Head of caudate nucleus (tissue), 42 donors: ENCODE results near the gene KCTD7.
"Not testable (repeated sequence)": the region's sequence is repeated elsewhere in the genome, so short reads cannot be mapped to it uniquely, and the experiment has no call there.

Source experiments
- DNase-seq, 42 donors: peaks; one replicate each; pipeline versions ENCODE4 v3.0.0 to v3.0.0-alpha.2; 2020 to 2021; ENCODE audit warnings: mixed read lengths in 7 of 42
- intact Hi-C: fragments of 100-400 bp; cut with DNase I; formaldehyde crosslinking; loops from one replicate; pipeline ENCODE4 v1.15.0; 2022

The KCTD7 gene

GRCh38 chr7:66628361-66629221, at the start of gene KCTD7:
TSS of gene KCTD7 (plus strand) at chr7:66628881. CDS start at chr7:66629065, 184 bp downstream.
- peak; percentile 92 to 100 (median 99) for DNase-seq
- intact Hi-C loops: loop anchor here (2.0 to 5.0 kb wide), 2 partner anchors 26 to 36 kb away; no protein-coding TSS in a partner anchor

GRCh38 chr7:66580380-66580779, 48.3 kb upstream of the KCTD7 start:
- DNase-seq, intact Hi-C loops: not testable (repeated sequence)

GRCh38 chr7:66582816-66583489, 45.7 kb upstream of the KCTD7 start:
- DNase-seq, intact Hi-C loops: not testable (repeated sequence)

GRCh38 chr7:66583490-66584110, 45.1 kb upstream of the KCTD7 start:
- no peak for DNase-seq
- intact Hi-C loops: no loop called here

- DNase-seq: no peak
- intact Hi-C loops: no loop called here
Observed at GRCh38 chr7:66586181-66586580, 42.5 kb upstream of the KCTD7 start.

GRCh38 chr7:66588226-66588625, 40.5 kb upstream of the KCTD7 start:
- intact Hi-C loops, DNase-seq: not testable (repeated sequence)

- DNase-seq, intact Hi-C loops: not testable (repeated sequence)
Observed at GRCh38 chr7:66588856-66589570, 39.7 kb upstream of the KCTD7 start.

GRCh38 chr7:66590302-66591057, 38.2 kb upstream of the KCTD7 start:
- DNase-seq: not testable (repeated sequence)
- intact Hi-C loops: loop anchor here (5.0 kb wide), 1 partner anchor 37 kb away; the partner anchor contains the start of gene KCTD7

GRCh38 chr7:66591058-66591798, 37.5 kb upstream of the KCTD7 start:
- peak in 16 of 42 donors; percentile 5 to 47 (median 17) for DNase-seq
- intact Hi-C loops: loop anchor here (5.0 kb wide), 1 partner anchor 36 kb away; the partner anchor contains the start of gene KCTD7

GRCh38 chr7:66591799-66592596, 36.7 kb upstream of the KCTD7 start:
- peak; percentile 90 to 97 (median 95) for DNase-seq
- intact Hi-C loops: loop anchor here (5.0 kb wide), 1 partner anchor 35 kb away; the partner anchor contains the start of gene KCTD7

GRCh38 chr7:66592597-66593146, 36.0 kb upstream of the KCTD7 start:
- DNase-seq: peak in 1 of 42 donors; percentile 43
- intact Hi-C loops: loop anchor here (5.0 kb wide), 1 partner anchor 35 kb away; the partner anchor contains the start of gene KCTD7

GRCh38 chr7:66594082-66594481, 34.6 kb upstream of the KCTD7 start:
- intact Hi-C loops: loop anchor here (5.0 kb wide), 1 partner anchor 33 kb away; the partner anchor contains the start of gene KCTD7
- not testable (repeated sequence) for DNase-seq

- no peak for DNase-seq
- intact Hi-C loops: no loop called here
Observed at GRCh38 chr7:66597461-66597860, 31.2 kb upstream of the KCTD7 start.

GRCh38 chr7:66602159-66602558, 26.5 kb upstream of the KCTD7 start:
- DNase-seq: no peak
- intact Hi-C loops: no loop called here

- DNase-seq: no peak
- intact Hi-C loops: no loop called here
Observed at GRCh38 chr7:66604198-66604597, 24.5 kb upstream of the KCTD7 start.
